Measurements from ENCODE around the gene CNTN5. TPM values are rescaled to one million over a fixed set of nuclear protein-coding genes. Genes with fewer than 3 reads are reported as not detected.

The CNTN5 gene
- total RNA-seq, 1 donor from 2014 or later, result not detected

DNA sequence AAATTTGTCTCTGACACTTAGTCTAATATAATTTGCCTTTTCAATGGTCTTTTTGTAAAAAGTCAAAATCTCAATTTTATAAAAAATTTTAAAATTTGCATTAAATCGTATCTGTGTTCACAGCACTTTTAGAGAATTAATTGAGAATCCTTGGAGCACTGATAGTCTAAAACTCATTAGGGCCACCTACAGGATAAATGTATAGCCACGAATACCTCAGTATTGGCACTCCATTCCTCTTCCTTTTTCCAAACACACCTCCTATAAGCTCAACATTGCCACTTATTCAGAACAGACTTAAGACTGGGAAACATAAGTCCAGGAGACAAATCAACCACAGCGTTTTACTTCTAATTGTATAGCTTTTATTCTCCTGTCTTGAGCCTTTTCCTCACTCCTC is 890.4 kb downstream of the CNTN5 start:
- ChIA-PET POLR2A (no interaction called here), CTCF (no interaction called here)
- H3K27ac Mint-ChIP-seq, result no peak overlapping the region
- no peaks in the 10 kb centered on the region for H3K4me1 Mint-ChIP-seq
- intact Hi-C loops (cut with micrococcal nuclease), result no loop called here
- H3K9me3 Mint-ChIP-seq, result peaks cover 6% of the 10 kb centered on the region
- no peak for DNase-seq
- H3K4me3 Mint-ChIP-seq, result no peak overlapping the region
- H3K27me3 Mint-ChIP-seq, result no peaks in the 10 kb centered on the region
- no peak for ATAC-seq (ENCODE audit: low read depth)
- no peaks in the 10 kb centered on the region for H3K36me3 Mint-ChIP-seq (ENCODE audit: low read depth)
- TF ChIP-seq, protein P1, sequence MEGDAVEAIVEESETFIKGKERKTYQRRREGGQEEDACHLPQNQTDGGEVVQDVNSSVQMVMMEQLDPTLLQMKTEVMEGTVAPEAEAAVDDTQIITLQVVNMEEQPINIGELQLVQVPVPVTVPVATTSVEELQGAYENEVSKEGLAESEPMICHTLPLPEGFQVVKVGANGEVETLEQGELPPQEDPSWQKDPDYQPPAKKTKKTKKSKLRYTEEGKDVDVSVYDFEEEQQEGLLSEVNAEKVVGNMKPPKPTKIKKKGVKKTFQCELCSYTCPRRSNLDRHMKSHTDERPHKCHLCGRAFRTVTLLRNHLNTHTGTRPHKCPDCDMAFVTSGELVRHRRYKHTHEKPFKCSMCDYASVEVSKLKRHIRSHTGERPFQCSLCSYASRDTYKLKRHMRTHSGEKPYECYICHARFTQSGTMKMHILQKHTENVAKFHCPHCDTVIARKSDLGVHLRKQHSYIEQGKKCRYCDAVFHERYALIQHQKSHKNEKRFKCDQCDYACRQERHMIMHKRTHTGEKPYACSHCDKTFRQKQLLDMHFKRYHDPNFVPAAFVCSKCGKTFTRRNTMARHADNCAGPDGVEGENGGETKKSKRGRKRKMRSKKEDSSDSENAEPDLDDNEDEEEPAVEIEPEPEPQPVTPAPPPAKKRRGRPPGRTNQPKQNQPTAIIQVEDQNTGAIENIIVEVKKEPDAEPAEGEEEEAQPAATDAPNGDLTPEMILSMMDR (IDR thresholded peaks at IDR 0.05), result no peak

DNA sequence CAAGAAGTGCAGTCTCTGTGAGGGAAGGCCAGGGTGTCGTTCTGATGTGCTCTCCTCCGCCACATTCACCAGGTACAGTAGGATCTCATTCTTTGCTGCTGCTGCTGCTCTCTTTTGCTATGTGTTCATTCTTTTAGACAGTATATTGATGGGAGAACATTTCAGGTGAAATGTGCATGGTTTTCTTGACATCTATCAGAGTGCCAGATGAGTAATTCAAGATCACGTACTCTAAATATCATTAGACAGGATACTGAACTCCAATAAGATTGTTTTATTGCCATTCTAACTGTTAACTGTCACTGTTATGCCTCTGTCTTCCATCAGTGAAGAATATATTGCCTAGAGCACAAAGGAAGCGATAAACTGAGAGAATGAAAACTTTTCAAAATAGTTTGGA is 895.3 kb downstream of the CNTN5 start:
- Mint-ChIP-seq H3K4me1 (no peaks in the 10 kb centered on the region), H3K27me3 (no peaks in the 10 kb centered on the region), H3K4me3 (no peak overlapping the region), H3K36me3 (ENCODE audit: low read depth) (no peaks in the 10 kb centered on the region), H3K9me3 (peaks cover 13% of the 10 kb centered on the region), H3K27ac (no peak overlapping the region)
- intact Hi-C loops (cut with micrococcal nuclease), result no loop called here
- no peak for DNase-seq
- CTCF ChIA-PET, result no interaction called here
- POLR2A ChIA-PET, result no interaction called here
- TF ChIP-seq, protein P1 (IDR thresholded peaks at IDR 0.05), result no peak
- ATAC-seq (ENCODE audit: low read depth), result no peak

DNA sequence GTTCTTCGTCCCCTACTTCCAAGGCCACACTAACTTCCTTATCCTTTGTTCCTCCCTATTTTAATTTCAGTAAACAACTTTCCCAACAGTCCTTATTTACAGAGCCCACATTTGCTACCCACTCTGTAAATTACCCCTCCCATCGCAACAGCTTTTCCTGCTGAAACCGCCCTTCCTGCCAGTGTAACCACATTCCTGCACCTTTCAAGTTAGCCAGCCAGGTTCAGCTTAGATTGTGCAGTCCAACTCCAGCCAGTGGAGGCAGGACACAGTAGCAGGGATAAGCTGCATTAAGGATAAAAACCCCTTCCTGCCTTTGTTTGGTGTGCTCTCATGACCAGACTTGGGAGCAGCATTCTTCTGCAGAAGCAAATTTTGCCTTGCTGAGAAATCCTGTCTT is 898.0 kb downstream of the CNTN5 start:
- Mint-ChIP-seq H3K27me3 (no peaks in the 10 kb centered on the region), H3K27ac (no peak overlapping the region), H3K4me3 (no peak overlapping the region), H3K9me3 (peaks cover 17% of the 10 kb centered on the region), H3K36me3 (ENCODE audit: low read depth) (no peaks in the 10 kb centered on the region), H3K4me1 (no peaks in the 10 kb centered on the region)
- intact Hi-C loops (cut with micrococcal nuclease), result no loop called here
- ChIA-PET CTCF (no interaction called here), POLR2A (no interaction called here)
- TF ChIP-seq, protein P1 (IDR thresholded peaks at IDR 0.05), result no peak
- DNase-seq, result no peak
- no peak for ATAC-seq (ENCODE audit: low read depth)

DNA sequence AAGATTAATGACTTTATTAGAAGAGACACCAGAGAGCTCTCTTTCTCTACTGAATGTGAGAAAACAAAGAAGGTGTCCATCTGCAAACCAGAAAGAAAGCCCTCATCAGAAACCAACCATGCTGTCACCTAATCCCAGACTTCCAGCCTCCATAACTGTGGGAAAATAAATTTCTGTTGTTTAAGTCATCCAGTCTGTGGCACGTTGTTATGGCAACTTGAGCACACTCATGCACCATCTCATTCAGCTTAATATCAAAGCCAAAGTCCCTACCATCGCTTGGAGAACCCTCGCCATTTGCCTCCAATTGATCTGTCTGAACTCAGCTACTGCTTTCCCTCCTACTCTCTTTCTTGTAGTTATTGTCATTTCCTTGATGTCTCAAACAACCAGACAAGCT is 900.2 kb downstream of the CNTN5 start:
- ChIA-PET CTCF (no interaction called here), POLR2A (no interaction called here)
- no peak for DNase-seq
- no peak for ATAC-seq (ENCODE audit: low read depth)
- TF ChIP-seq, protein P1 (IDR thresholded peaks at IDR 0.05), result no peak
- intact Hi-C loops (cut with micrococcal nuclease), result no loop called here
- H3K4me1 Mint-ChIP-seq, result no peaks in the 10 kb centered on the region
- H3K4me3 Mint-ChIP-seq, result no peak overlapping the region
- H3K36me3 Mint-ChIP-seq (ENCODE audit: low read depth), result no peaks in the 10 kb centered on the region
- H3K27me3 Mint-ChIP-seq, result no peaks in the 10 kb centered on the region
- peaks cover 17% of the 10 kb centered on the region for H3K9me3 Mint-ChIP-seq
- H3K27ac Mint-ChIP-seq, result no peak overlapping the region

DNA sequence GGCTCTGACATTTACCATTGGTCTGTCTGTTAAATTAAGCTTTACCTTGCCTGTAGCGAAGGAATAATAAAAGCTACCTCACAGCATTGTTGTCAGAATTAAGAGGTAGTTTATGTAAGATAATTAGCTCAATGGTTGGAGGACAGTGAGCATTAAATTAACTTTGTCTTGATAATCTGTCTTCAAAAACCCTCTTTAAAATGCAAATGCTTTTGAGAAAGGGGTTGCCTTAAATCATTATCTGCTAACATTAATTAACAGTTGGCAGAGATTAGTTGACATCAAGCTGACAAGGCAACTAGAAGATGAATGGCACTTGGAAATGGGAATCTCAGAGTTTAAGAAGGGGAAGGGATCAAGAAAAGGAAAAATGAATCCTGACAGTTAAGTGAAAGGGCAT is 905.2 kb downstream of the CNTN5 start:
- Mint-ChIP-seq H3K9me3 (peaks cover 14% of the 10 kb centered on the region), H3K4me1 (no peaks in the 10 kb centered on the region), H3K27ac (no peak overlapping the region), H3K4me3 (no peak overlapping the region), H3K36me3 (ENCODE audit: low read depth) (no peaks in the 10 kb centered on the region), H3K27me3 (no peaks in the 10 kb centered on the region)
- ChIA-PET CTCF (no interaction called here), POLR2A (no interaction called here)
- DNase-seq, result no peak
- TF ChIP-seq, protein P1 (IDR thresholded peaks at IDR 0.05), result no peak
- no peak for ATAC-seq (ENCODE audit: low read depth)
- intact Hi-C loops (cut with micrococcal nuclease), result no loop called here

Measured in activated B cell treated with CpG ODN at 0.5 μM for 24 hours (primary cell).